Renal pelvis (tissue), 4 donors: ENCODE measurements around the gene KRT9. TPM values are rescaled to one million over a fixed set of nuclear protein-coding genes. Genes with fewer than 3 reads are reported as not detected.

Experiments used
- DNase-seq: peaks from one replicate; pipeline ENCODE4 v3.0.0-alpha.2; 2013
- polyA plus RNA-seq, 3 donors: library from polyadenylated mRNA; unstranded; fragments of 120-200 nt; gene quantifications; one replicate each; pipeline ENCODE4 v1.2.1, GENCODE V29; 2013; ENCODE audit not compliant: insufficient read length in 3 of 3

Gene KRT9
- polyA plus RNA-seq, 3 donors, result not detected

DNA sequence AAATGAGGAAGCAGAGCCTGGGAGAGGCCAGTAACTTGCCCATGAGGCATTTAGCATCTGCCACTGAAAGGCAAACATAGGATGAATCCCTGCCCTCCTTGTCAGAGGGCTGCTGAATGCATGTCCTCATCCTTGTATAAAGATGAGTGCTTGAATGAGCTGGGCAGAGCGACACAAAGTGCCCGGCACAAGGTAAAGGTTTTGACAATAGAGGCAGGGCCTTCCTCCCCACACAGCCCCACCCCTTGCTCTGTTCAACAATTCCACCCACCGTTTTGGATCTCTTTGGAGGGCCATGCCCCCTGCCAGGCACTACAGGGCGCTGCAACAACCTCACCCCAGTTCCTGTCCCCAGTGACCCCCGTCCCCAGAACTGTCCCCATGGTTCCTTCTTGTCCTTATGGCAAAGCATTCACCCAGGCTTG is 42.4 kb downstream of the KRT9 start:
- DNase-seq, result no peak

DNA sequence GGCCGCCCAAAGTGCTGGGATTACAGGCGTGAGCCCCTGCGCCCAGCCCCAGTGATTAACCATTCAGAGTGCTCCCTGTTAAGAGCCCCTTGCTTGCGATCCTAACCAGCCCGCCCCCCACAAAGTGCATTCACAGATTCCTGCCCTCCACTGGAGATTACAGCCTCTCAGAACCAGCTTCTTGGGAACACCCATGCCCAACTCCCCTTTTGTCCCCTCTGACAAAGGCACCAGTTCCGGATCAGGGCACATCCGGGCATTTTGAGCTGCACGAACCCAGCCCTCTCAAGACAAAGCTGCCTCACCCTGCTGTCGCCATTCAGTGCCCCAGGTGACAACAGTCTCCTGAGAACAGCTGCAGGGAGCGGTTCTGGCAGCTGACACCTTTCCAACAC is 42.9 kb downstream of the KRT9 start:
- DNase-seq, result no peak

DNA sequence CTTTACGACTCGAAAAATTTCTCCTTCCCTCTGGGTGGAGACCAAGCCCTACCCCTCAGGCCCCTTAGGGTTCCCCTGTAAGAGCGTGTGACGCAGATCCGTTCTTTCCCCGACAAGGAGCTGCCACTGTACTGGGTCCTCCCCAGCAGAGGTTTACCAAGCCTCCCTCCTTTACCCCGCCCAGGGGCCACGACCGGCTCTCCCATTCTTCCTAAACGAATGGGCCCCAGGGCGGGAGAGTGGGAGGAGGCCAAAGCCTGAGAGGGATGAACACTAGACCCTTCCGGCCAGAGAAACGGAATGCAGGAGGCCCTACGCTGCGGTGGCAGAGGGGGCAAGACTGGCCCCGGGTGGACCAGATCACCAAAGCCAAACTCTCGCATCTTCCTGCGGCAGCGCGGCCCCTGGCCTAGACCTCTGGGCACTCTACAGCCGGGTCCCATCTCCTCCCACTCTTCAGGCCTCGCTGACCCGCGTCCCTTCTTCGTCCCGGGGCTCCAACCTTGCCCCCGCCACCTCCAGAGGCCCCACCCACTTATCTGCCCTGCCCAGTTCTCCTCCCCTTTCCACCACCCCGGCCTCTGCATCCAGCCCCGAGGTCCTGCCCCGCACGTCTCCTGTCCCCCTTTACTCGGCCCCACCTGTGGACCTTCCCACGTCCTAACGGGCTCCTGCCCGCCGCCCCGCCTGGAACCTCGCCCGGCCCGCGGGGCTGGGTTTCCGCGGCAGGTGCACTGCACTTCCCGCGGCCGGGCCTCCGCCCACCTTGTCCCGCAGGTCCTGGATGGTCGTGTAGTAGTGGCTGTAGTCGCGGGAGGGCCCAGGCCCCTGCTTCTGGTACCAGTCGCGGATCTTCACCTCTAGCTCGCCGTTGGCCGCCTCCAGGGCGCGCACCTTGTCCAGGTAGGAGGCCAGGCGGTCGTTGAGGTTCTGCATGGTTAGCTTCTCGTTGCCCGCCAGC is 44.5 kb downstream of the KRT9 start:
- DNase-seq, result no peak

DNA sequence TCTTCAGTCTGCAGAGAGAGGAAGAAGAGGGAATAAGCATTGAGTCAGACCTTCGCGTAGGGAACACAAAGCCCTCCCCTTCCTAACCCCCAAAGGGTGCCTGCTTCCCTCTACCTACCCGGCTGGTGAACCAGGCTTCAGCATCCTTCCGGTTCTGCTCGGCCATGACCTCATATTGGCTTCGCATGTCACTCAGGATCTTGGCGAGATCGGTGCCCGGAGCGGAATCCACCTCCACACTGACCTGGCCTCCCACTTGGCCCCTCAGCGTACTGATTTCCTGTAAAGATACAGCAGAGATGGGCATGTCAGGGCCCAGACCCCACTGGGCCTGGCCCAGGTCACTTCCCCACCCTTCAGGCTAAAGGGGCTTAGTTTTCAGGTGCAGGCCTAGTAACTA is 47.6 kb downstream of the KRT9 start:
- DNase-seq, result no peak

DNA sequence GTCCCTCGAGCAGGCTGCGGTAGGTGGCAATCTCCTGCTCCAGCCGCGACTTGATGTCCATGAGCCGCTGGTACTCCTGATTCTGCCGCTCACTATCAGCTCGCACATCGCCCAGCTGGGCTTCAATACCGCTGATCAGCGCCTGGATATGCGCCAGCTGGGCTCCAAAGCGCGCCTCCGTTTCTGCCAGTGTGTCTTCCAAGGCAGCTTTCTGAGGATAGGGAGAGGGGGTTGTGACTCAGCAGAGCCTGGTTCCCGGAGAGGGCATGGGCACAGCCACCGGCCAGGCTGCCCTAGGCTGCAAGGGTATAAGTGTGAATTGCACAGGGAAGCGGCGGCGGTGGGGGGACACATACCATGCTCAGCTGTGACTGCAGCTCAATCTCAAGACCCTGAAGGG is 48.1 kb downstream of the KRT9 start:
- DNase-seq, result no peak

DNA sequence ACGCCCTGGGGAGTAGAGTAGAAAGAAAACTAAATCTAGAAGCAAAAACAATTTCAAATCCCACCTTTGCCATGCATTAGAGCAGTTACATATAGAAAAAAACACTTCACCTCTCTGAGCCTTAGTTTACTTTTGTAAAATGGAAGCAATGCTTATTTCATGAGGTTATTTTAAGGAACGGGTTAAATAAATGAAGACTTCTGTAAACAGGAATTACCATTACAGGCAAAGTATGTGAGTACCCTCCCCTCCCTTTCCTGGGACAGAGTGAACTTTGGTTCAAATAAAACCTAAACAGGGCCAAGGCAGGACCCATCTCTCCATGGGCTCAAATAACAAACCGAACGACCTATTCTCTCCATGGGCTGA is 48.6 kb downstream of the KRT9 start:
- DNase-seq, result no peak

DNA sequence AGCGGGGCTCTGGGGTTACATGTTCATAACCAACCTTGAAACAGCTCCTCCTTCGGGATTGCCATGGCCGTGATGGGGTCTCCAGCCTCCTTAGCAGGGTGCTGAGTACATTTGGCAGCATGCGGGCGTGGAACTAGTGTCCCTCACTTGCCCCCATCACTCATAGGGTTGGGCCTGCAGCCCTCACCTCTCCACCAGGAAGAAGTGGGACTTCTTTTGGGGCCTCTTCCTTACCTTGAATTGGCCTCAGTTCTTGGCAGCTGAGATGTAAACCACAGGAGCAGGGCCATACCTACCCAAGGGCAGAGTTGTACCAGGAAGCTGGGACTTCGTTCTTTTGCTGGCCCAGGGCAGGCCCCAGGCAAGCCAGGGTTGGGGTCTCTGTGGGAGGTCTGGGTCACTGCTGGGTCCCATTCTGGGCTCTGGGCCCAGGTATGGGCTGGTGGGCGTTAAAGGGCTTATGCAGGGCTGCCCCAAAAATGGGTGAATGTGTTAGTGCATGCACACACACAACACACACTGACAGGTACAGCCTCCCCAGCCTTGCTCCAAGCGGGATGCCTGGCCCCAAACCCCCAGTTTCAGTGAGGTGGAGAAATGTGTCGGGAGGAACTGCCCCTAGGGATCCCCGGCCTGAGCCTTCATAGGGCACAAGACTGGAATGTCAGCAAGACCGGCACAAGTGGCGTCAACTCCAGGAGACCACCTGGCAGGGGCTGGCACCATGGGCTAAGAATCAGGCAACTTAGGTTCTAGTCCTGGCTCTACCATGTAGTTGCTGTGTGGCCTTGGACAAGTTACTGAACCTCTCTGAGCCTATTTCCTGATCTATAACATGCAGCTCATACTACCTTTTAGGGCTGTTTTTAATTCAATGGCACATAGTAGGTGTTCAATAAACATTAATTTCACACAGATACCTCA is 49.3 kb downstream of the KRT9 start:
- no peak for DNase-seq

DNA sequence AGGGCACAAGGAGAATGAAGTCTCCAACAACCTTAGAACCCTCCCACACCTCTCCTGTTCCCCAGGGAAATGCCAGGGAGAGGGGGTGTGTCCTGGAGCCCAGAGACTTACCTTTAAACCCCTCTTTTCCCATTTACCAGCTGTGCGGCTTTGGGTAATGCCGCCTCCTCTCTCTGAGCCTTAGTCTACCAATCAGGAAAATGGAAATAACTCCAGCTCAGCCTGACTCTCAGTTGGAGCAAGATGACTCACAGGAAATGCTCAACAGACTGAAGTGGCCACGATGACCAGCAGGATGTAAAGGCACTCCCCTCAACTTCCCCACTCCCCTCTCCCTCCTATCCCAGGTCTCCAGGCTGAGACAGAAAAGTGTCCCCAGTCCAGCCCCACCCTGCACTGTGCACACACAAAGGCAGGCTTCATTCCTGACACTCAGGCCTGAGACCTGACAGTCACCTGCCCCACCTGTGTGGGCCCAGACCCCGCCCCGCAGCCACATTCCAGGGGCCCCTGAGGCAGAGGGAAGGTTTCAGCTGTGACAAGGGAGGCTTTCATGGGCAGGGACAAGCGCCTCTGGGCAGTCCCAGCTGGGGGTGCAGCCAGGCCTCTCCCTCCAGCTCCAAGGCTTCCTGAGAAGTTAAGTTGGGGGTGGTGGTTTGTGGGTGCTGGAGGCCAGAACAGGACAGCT is 50.1 kb downstream of the KRT9 start:
- DNase-seq, result no peak

DNA sequence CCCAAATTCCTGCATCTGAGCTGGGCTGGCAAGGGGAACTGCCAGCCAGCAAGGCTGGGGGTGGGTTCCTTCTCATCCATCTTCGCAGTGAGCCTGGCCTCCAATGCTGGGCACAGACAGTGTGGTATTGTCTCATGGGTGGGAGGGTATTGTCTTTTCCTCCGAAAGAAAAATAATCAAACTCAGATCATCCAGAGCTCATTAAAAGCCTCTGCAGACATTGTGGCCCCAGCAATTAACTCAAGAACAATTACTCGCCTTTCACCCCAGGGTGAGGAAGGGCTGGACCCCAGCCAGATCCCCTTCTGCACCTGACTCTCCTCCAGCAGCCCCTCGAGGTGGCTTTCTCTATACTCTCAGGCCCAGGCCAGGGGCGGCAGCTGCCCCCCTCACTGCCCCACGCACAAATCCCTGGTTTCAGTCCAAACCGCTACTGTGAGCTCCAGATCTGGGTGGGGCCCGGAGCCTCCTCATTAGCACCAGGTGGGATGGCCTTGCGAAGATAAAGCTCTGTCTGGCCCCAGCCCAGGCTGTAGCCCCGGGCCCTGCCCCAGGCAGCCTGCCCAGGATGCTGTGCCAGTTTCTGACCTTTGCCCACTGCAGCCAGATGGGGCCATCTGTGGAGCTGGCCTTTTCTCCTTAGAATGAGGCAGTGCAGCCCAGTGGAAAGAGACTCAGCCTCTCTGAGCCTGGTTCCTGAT is 50.9 kb downstream of the KRT9 start:
- no peak for DNase-seq

DNA sequence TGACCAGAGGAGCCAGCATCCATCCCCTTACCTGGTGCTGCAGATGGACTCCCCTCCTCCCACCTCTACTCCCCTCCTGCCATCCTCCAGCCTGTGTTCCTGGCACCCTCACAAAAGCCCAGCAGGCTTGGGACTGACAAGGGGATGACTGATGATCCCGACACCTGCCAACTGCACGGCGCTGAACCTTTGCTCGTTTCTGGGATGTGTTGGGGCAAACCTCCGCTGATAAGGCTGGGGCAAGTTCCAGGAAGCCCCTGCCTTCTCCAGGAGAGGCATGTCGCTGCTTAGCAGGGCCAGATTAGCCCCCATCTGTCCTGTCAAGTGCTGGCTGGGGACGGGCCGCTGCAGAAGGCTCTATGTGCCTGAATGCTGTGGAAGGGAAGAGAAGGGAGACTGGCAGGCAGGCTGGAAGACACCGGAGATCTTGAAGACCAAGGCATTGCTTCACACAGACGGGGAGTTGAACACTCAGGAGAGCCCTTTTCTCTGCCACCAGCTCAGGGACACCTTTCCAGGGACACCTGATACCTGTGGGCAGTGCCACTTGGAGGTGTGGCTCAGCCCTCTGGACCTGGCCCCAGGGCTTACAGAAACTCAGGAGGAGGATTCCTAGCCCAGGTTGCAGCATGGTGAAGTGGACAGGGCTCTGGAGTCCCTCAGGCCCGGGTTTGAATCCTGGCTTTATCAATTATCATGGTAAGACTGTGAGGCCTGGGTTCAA is 52.2 kb downstream of the KRT9 start:
- DNase-seq, result no peak

DNA sequence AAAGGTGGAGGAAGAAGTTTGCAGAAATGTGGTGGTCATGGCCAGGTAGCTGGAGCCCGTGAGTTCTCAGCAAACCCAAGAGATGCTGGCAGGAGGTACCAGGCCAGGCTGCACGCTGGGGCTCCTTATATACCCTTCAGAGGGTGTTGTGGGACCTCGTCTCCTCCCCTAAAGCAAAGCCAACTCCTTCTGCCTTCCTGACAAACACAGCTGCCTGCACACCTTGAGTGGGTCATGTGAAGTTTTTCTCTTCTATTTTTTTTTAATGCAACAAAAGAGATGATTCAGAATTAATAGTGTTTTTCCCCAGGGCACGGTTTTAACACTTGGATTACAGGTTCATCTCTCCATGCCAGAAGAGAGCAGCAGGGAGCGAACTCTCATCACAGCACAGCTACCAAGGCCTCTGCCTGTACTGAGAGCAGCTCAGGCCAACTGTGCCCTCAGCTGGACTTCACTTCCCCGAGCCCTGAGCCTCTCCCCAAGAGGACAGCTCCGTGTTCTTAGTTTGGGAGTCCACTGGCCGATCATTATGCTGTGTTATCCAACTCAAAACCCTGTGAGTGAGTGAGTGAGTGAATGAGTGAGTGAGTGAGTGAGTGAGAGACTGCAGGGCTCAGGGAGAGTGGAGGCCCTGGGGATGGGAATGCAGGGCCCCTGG is 52.9 kb downstream of the KRT9 start, which contains the start of gene KRT15:
KRT15 (minus strand) TSS at position 102 of the 661 bp plus-strand sequence; CDS start at position 39, 63 bp downstream.
- no peak for DNase-seq

DNA sequence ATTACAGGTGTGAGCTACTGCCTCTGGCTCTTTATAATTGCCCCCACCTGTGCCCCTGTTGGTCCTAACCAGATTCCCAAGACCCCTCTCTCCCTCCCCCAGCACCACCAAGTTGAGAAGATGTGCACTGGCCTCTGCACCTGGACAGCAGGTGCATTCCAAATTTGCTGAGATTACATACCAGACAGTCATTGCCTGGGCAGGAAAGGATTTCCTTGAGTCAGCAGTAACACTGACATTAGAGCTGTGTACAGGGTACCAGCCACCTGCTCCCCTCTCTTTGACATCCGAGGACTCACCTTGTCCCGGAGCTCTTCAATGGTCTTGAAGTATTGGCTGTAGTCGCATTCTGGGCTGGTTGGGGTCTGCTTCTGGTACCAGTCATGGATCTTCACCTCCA is 53.8 kb downstream of the KRT9 start:
- no peak for DNase-seq

DNA sequence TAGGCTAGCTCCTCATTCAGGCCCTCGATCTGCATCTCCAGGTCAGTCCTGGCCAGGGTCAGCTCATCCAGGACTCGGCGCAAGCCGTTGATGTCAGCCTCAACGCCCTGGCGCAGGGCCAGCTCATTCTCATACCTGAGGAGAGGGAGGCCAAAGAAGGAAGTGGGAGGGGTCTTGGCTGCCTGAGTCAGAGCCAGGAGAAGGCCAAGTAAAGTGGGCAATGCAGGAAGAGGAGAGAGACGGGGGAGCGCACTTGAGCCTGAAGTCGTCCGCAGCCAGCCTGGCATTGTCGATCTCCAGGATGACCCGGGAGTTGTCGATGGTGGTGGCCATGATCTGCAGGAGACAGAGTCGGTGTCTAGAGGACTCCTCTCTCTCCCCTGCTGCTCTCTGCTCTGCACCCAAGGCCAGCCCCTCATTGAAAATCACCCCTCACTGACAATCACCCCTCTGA is 55.0 kb downstream of the KRT9 start:
- DNase-seq, result no peak

DNA sequence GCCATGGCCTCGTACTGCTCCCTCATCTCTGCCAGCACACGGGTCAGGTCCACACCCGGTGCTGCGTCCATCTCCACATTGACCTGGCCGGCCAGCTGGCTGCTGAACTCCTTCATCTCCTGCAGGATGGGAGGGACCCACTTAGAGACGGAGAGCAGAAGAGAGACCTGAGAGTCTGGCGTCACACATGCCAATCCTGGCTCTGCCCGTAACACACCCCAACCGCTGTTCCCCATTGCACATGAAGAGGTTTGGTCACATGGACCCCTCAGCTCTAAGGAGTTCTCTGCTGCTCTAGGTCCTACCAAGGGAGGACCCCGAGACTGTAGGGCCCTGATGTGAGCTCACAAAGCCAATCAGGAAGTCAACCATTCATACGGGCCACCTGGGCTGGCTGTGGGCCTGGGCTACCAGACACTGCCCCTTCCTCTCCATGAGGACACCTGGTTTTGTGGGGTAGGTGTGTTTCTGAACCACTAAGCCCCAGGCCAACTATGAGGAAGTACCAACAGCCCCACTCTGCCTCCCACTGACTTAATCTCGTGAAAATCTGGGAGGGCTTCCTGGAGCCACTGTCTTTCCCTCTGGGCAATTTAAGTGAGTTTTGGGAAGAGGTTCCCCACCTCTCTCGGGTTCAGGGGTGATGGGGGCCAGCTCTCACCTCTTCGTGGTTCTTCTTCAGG is 55.6 kb downstream of the KRT9 start:
- no peak for DNase-seq

Other genes starting within 250 kb of the KRT9 start
- gene KRT33A, start 221.2 kb downstream of the KRT9 start, polyA plus RNA-seq, result under 1 TPM in 1 of 3 donors, not detected in 2; 0.18 TPM
- not detected for gene KRT33B, start 202.2 kb downstream of the KRT9 start, polyA plus RNA-seq
- gene KRT34, start 189.8 kb downstream of the KRT9 start, polyA plus RNA-seq, result not detected
- not detected for gene KRT31, start 174.5 kb downstream of the KRT9 start, polyA plus RNA-seq
- not detected for gene KRT37, start 147.5 kb downstream of the KRT9 start, polyA plus RNA-seq
- gene KRT38, start 131.1 kb downstream of the KRT9 start, polyA plus RNA-seq, result not detected
- not detected for gene KRT32, start 104.7 kb downstream of the KRT9 start, polyA plus RNA-seq
- gene KRT35, start 90.9 kb downstream of the KRT9 start, polyA plus RNA-seq, result under 1 TPM in 1 of 3 donors, not detected in 2; 0.04 TPM
- gene KRT36, start 82.1 kb downstream of the KRT9 start, polyA plus RNA-seq, result not detected
- 1 to 10 TPM in 2 of 3 donors, under 1 TPM in 1; 0.47 to 2.8 (median 1.4) TPM for gene KRT13, start 66.4 kb downstream of the KRT9 start, polyA plus RNA-seq
- gene KRT15, start 53.2 kb downstream of the KRT9 start, polyA plus RNA-seq, result 1 to 10 TPM; 1.3 to 3.1 (median 2.9) TPM
- 100 to 1,000 TPM; 210 to 238 (median 223) TPM for gene KRT19, start 43.8 kb downstream of the KRT9 start, polyA plus RNA-seq
- gene KRT14, start 14.8 kb upstream of the KRT9 start, polyA plus RNA-seq, result under 1 TPM in 2 of 3 donors, not detected in 1; 0.31 to 0.36 TPM
- not detected for gene KRT16, start 40.7 kb upstream of the KRT9 start, polyA plus RNA-seq
- gene KRT17, start 52.5 kb upstream of the KRT9 start, polyA plus RNA-seq, result 1 to 10 TPM; 1.6 to 4.8 (median 2.0) TPM
- 100 to 1,000 TPM; 651 to 702 (median 684) TPM for gene EIF1, start 116.8 kb upstream of the KRT9 start, polyA plus RNA-seq
- not detected for gene GAST, start 140.3 kb upstream of the KRT9 start, polyA plus RNA-seq
- 1 to 10 TPM; 1.2 to 1.5 (median 1.3) TPM for gene HAP1, start 162.6 kb upstream of the KRT9 start, polyA plus RNA-seq
- 100 to 1,000 TPM; 218 to 260 (median 242) TPM for gene JUP, start 214.7 kb upstream of the KRT9 start, polyA plus RNA-seq
- gene P3H4, start 239.9 kb upstream of the KRT9 start, polyA plus RNA-seq, result 10 to 100 TPM; 43.4 to 48.8 (median 44.8) TPM
- gene FKBP10, start 240.9 kb upstream of the KRT9 start, polyA plus RNA-seq, result 100 to 1,000 TPM; 142 to 163 (median 160) TPM